DMS 273 (cell line): ENCODE measurements around the gene NIPBL.
"Not testable (repeated sequence)": the region's sequence is repeated elsewhere in the genome, so short reads cannot be mapped to it uniquely, and the experiment has no call there.

ENCODE experiments used
- DNase-seq: peaks from one replicate; lab custom pipeline; 2025; ENCODE audit not compliant: unreplicated experiment; lab: John Stamatoyannopoulos, UW

NIPBL gene

DNA sequence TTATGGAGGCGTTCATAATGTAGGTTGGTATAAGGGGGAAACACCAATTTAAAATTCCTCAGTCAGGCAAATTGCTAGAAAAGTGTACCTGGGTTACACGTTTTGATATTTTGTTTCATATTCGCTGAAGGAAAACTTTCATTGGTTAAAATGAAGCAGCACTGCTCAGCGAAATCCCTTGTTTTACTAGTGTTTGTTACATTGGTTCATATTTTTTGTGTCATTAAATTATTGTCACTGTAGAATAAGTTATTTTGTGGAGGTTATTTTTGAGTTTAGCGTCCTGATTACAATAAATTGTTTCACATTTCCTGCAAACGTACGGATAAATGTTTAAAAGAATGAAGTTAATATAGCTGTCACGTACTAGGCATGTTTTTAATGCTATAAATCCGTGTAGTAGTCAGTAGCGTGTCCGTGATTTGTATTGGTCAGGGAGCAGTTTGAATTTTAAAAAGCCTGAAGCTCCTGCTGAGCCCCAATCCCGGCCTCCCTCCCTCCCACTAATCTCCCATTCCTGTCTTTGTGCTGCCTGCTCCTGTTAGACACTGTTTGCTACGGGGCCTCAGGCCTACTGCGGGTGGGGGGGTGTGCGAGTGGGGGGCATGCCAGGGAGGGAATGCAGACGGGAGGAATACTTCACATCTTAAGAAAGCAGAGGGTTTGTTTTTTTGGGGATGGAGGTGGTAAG lies 2.0 kb downstream of the NIPBL start:
- DNase-seq = peak; percentile 80

DNA sequence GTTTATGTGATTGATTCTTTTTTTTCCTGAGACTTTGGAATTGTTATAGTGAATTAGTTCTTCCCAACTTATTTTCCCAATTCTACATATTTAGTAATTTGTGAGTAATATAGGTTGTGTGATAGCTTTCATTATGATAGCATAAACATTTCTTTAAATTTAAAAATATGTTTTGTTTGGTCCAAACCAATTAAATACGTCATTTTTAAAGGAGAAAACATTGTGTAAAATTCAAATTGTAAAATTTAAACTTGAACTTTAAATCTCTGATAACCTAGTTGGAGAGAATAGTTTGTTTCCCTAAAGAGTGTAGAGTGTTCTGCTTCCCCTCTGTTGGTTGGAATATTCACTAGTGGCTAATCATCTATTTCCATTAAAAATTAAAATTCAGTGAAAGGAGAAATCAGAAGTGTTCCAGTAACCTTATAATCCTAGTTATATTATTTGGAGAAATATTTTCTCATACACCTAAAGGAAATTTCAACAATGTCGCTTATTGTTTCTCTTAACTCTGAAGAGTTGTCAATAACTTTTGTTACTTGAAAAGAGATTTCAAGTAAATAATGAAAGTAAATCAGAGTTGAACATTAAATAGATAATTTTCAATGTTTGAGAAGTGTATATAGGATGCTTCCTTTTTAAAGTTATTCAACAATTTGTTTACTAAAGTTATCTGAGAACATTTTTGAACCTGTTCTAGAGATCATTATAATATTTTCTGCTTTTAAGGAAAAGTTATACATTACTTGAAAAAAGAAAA lies 2.9 kb downstream of the NIPBL start:
- no peak for DNase-seq

DNA sequence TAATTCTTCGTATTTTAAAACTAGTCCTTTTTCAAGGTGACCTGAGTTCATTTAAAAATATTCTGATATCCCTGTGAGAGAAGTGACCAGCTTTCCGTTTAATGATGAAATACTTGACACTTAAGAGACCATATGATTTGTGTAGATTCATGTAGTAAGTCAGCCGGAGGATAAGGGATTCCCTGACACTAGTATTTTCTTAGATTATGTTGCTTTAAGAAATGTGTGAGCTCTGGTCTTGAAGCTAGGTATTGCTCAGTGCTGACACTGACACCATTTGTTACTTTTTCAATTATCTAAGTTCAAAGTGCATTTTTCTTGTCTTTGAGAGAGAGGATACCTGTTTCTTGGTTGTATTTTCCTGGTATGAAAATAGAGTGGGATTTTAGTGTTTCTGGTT lies 4.2 kb downstream of the NIPBL start:
- no peak for DNase-seq

DNA sequence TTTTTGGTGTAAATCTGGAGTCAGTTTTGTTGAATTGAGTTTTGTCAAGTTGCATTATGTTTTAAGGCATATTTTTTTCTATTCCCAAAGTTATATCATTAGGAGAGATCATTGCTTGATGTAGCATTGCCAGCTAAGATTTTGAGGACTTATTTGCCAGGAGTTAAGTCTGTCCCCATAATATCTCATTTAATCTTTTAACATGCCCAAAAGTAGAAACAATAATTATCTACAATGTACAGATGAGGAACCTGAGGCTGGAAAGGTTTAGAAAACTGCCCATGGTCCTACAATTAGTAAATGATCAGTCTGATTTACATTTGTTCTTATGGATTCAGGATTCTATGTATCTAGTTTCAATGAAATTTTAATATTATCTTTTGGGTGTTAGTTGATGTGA lies 4.7 kb downstream of the NIPBL start:
- DNase-seq = no peak

DNA sequence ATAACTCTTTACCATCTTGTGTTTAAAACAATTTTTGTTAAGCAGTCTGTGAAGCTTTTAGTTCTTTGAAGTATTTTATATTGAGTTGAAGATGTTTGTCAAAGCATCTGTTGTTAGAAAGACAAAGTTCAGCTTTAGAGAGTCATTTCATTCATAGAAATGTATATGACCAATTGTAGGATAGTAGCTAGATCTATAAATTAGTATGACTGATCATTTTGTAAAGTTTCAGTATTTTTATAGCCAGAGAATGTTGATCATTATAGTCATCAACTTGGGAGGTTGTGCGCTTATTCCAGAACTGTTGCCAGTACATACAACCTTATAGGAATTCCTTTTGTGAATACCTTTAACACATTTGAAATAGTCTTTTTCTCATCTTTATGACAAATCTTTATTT lies 5.2 kb downstream of the NIPBL start:
- no peak for DNase-seq

DNA sequence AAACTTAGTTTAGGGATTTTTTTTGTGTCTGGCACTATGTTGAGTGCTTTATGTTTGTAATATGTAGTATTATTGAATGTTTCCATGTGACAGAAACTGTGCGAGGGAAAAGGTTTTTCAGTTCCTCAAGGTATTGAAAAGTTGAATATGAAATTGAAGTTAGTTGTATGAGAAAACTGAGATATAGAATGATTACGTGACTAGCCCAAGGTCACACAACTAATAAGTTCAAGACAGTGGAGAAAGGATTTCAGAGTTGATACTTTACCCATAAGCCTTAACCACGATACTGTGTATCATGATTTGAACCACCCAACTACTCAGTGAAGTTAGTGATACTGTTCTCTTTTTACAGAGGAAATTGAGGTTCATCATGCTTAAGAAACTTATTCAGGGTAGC lies 5.7 kb downstream of the NIPBL start:
- DNase-seq = no peak

DNA sequence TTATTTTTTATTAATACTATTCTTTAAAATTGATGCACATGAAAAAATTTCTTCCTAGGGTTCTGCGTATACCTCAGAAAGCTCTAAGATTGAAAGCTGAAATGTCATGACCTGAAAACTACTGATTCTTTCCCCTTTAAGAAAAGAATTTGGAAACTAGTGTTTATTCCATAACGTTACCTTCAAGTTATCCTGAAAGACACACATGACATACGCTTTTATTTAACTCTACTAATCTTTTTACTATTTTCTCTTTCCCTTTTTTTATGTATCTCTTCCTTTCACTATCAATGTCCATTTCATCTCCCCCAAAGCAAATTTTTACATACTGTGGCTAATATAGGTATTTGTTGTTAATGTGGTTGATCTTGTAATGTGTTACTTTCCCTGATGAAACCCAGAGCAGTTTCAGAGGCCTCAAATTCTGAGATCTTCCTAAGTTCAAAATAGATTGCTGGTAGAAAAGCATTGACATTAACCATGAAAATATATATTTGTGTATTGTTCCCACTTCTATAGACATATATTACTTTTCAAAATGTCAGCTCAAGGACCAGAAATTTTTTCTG lies 7.4 kb downstream of the NIPBL start:
- no peak for DNase-seq

DNA sequence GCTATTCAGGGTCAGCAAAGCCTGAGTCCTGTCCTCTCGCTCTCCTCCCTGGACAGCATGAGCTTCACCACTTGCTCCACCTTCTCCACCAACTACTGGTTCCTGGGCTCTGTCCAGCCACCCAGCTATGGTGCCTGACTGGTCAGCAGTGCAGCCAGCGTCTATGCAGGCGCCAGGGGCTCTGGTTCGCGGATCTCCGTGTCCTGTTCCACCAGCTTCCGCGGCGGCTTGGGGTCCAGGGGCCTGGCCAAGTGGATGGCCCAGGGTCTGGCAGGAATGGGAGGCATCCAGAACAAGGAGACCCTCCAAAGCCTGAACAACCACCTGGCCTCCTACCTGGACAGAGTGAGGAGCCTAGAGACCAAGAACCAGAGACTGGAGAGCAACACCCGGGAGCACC lies 8.6 kb downstream of the NIPBL start:
- no peak for DNase-seq

DNA sequence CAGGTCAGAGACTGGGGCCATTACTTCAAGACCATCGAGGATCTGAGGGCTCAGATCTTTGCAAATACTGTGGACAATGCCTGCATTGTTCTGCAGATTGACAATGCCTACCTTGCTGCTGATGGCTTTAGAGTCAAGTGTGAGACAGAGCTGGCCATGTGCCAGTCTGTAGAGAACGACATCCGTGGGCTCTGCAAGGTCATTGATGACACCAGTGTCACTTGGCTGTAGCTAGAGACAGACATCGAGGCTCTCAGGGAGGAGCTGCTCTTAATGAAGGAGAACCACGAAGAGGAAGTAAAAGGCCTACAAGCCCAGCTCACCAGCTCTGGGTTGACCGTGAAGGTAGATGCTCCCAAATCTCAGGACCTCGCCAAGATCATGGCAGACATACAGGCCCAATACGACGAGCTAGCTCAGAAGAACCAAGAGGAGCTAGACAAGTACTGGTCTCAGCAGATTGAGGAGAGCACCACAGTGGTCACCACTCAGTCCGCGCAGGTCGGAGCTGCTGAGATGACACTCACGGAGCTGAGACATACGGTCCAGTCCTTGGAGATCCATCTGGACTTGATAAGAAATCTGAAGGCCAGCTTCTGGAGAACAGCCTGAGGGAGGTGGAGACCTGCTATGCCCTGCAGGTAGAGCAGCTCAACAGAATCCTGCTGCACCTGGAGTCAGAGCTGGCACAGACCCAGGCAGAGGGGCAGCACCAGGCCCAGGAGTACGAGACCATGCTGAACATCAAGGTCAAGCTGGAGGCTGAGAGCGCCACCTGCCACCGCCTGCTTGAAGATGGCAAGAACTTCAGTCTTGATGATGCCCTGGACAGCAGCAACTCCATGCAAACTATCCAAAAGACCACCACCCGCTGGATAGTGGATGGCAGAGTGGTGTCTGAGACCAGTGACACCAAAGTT lies 9.3 kb downstream of the NIPBL start:
- DNase-seq = no peak

DNA sequence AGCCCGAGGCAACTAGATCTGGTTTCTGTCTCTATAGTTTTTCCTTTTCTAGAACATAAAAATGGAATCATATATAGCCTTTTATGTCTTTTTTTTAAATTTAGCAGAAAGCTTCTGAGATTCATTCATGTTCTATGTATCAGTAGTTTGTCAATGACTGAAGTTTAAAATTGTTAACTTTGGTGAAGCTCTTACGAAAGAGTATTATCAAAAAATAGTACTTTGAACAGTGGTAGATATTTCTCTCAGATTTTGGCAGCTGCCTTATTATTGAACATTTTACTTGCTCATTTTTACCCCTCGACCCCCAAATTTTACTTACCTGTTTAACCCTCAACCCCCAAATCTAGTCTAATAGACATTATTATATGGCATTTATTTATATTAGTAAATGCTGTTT lies 10.2 kb downstream of the NIPBL start:
- DNase-seq = no peak

DNA sequence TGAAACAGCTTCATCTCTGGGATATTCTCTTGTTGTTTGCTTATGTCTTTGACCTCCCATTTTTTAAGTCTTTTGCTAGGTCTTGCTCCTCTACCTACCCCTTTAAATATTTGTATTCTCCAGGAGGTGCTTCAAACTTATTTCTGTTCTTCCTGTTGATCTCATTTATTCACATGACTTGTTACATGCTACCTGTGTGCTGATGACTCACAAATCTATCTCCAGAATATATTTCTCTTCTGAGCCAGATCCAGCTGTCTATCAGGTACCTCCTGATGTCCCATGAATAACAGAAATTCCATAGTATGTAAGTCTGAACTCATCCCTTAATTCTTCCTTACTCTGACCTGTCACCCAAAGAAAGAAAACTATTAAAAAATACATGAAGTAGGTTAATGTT lies 11.0 kb downstream of the NIPBL start:
- DNase-seq = no peak

DNA sequence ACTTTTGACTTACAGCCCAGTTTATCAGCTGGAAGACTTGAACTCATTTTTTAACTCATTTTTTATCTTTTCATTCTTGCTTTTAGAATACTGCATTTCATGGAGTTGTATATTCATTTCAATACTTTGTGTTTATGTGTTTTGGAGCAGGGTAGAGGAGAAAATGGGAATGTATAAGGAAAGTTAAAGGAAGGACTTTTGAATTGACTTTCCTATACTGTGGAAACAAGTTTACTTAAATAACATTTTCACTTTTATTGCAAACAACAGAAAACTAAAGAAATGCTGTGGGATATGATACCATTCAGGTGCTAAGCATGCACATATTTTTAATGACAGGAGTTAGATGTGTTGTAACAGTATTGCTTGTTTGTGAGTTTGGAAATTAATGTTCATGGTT lies 11.7 kb downstream of the NIPBL start:
- no peak for DNase-seq

DNA sequence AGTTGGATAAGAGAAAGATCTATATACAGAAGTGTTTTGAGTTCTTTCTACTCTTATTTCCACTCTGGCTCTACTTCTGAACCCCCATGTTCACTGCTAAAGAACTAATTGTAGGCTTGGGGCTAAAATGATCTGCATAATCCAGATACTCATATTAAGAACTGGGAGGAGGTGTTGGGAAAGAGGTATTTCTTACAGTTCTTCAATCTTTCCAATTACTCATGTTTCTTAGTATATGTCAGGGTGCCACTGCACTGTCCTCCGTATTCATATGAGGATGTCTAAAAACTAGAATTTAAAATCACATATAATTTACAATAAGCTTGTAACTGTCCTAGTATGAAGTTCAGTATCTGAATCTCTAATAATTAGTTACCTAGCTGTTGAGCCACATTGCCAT lies 12.7 kb downstream of the NIPBL start:
- DNase-seq = no peak

DNA sequence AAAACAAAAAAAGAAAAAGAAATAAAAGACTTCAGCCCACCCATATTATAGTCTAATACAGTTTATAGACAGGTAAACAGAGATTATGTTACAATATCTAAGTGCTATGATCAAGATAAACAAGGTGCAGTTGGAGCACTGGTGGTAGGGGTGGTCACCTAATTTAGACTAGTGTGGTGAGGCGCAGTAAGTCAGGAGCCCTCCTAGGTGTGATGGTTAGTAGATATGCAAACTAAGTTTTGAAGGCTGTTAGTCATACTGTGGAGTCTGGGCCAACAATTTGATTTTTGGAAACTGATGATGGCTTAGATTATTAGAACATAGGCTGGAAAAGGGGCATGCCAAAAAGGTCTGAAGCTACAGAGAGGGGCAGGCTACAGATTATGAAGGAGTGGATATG lies 14.7 kb downstream of the NIPBL start:
- no peak for DNase-seq

DNA sequence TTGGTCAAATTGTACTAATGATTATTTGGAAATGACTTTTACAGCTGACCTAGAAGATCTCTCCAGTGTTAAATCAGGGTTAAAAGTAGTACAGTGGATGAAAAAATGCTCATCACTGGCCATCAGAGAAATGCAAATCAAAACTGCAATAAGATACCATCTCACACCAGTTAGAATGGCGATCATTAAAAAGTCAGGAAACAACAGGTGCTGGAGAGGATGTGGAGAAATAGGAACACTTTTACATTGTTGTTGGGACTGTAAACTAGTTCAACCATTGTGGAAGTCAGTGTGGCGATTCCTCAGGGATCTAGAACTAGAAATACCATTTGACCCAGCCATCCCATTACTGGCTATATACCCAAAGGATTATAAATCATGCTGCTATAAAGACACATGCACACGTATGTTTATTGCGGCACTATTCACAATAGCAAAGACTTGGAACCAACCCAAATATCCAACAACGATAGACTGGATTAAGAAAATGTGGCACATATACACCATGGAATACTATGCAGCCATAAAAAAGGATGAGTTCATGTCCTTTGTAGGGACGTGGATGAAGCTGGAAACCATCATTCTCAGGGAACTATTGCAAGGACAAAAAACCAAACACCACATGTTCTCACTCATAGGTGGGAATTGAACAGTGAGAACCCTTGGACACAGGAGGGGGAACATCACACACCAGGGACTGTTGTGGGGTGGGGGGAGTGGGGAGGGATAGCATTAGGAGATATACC lies 15.7 kb downstream of the NIPBL start:
- not testable (repeated sequence) for DNase-seq

DNA sequence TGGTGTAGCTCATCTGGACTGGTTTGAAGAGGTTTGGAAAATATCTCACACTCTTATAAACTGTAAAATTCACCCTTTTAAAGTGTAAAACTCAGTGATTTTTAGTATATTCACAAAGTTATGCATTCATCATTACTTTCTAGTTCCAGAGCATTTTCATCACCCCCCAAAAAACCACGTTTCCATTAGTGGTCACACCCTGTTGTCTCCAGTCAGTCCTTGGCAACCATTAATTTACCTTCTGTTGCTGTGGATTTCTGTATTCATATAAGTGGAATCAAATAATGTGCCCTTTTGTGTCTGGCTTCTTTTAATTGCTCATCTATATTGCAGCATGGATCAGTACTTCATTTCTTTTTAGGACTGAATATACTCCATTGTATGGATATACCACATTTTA lies 18.4 kb downstream of the NIPBL start:
- no peak for DNase-seq

DNA sequence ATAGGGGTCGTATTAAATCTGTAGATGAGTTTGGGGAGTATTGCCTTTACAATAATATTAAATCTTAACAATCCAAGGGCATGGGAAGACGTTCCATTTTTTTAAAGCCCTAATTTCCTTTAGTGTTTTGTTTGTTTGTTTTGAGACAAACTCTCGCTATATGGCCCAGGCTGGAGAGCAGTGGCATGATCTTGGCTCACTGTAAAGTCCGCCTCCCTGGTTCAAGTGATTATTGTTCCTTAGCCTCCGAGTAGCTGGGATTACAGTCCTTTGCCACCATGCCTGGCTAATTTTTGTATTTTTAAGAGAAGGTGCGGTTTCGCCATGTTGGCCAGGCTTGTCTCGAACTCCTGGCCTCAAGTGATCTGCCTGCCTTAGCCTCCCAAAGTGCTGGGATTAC lies 19.9 kb downstream of the NIPBL start:
- no peak for DNase-seq

DNA sequence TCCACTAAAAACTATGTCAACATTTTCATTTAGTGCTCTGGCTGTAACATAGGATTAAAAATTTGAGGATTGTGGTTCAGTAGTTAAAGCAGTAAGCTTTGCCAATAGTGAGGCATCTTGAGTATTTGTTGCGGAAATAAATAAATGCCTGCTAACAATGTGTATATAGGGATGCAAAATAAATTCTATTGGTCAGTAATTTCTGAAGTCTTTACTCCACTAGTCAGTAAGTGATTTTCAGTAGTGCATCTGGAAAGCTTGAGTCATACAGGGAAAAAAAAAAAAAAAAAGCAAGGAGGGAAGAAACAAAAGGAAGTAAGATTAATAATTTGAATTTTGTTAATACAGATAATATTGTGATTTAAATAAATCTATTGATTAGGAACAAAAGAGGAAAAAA lies 21.0 kb downstream of the NIPBL start:
- no peak for DNase-seq

DNA sequence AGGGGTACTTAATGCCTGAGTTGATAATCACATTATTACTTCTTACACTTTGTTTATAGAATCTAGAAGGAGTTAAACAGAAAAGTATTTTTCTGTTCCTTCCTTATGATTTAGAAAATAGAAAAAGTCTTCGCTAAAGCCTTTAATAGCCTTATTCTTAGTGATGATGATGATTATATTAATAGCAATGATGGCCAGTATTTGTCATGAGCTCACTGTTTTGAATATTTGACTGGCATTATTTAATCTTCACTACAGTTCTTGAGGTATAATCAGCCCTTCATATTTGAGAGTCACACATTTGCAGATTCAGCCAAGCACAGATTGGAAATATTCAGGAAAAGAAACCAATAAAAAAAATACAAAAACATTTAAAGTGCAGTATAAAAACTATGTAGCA lies 23.3 kb downstream of the NIPBL start:
- DNase-seq = no peak

DNA sequence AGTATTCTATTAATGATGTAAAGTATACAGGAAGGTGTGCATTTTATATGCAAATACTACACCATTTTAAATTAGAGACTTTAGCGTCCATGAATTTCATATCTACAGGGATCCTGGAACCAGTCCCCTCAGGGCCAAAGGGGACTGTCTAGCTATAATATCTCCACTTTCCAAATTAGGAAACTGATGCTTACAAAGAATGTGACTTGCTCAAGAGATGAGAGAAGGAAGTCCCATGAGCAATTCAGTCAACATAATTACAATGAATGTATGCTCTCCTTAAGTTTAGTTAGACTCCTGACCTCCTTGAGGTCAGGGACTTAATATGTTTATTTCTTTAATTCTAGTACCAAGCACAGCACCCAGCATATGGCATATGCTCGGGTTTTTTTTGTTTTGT lies 23.7 kb downstream of the NIPBL start:
- no peak for DNase-seq

DNA sequence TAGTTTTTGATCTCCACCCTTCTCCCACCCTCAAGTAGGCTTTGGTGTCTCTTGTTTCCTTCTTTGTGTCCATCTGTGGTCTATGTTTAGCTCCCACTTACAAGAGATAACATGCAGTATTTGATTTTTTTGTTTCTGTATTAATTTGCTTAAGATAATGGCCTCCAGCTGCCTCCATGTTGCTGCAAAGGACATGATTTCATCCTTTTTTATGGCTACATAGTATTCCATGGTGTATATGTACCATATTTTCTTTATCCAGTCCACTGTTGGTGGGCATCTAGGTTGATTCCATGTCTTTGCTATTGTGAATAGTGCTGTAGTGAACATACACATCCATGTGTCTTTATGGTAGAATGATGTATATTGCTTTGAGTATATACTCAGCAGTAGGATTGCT lies 24.5 kb downstream of the NIPBL start:
- DNase-seq = not testable (repeated sequence)
